Right cardiac atrium (tissue), 5 donors: ENCODE measurements around the gene AMIGO1. TPM values are rescaled to one million over a fixed set of nuclear protein-coding genes. Genes with fewer than 3 reads are reported as not detected.
A peak's percentile ranks its signal among the peaks of the same experiment; 100 is the strongest.

ENCODE experiments used
- ATAC-seq, 2 donors: fragments of 200-7000 bp; cut with Tn5 transposase; one replicate each; pipeline versions ENCODE4 v1.8.0 to v1.9.1; 2020; ENCODE audit warnings: moderate library complexity in 2 of 2, mild to moderate bottlenecking in 1 of 2
- DNase-seq, 3 donors: peaks; one replicate each; pipeline ENCODE4 v3.0.0-alpha.2; 2020
- H3K27ac ChIP-seq: one replicate; pipeline ENCODE4 v1.5.1; 2013; ENCODE audit warnings: mild to moderate bottlenecking, low read length, control low read depth, moderate library complexity
- H3K27me3 ChIP-seq: one replicate; pipeline ENCODE4 v1.6.1; 2013; ENCODE audit not compliant: control insufficient read depth, insufficient read depth
- H3K4me1 ChIP-seq: one replicate; pipeline ENCODE4 v1.6.1; 2013; ENCODE audit warnings: low read length; ENCODE audit not compliant: control insufficient read depth, insufficient read depth
- H3K4me3 ChIP-seq: one replicate; pipeline ENCODE4 v1.5.1; 2013; ENCODE audit warnings: low read length, control low read depth
- H3K9me3 ChIP-seq: one replicate; pipeline ENCODE4 v1.6.1; 2013; ENCODE audit warnings: low read length; ENCODE audit not compliant: control insufficient read depth
- WGBS: extraction: QIAGEN DNeasy Blood & Tissue Kit; methylation state at CpG from one replicate; pipeline ENCODE4 v1.1.7; 2013; 5-methylcytosine and 5-hydroxymethylcytosine counted together
- intact Hi-C, 4 donors: fragments of 100-400 bp; cut with DNase I; formaldehyde crosslinking; loops; one replicate each; pipeline versions ENCODE4 v1.11.0 to v1.14.0; 2022 to 2023
- long read RNA-seq, 4 donors: library from polyadenylated mRNA; unstranded; transcript quantifications; one replicate each; pipeline ENCODE4 v2.0.0, GENCODE V29; 2020 to 2021
- polyA plus RNA-seq: library from polyadenylated mRNA; stranded (reverse); fragments of 200-250 nt; gene quantifications from one replicate; pipeline ENCODE4 v1.2.3, GENCODE V29; 2013
- total RNA-seq, 4 donors: library from RNA; stranded (reverse); fragmentation: NEBNext Ultra II Directional; extraction: Animal tissue kit (Norgen Biotek cat#: 25700); gene quantifications; one replicate each; pipeline ENCODE4 v1.2.1, GENCODE V29; 2021
- donor health status: healthy with polysubstance abuse.
- donor health status: DM: no; HTN: yes; CAD: no.
- donor health status: DM: no; HTN: no; CAD: no.
- donor health status: DM: no; HTN: yes; CAD: no; lungs with severe emphysema.
- donor health status: DM: yes; HTN: yes; CAD: no.

The AMIGO1 gene, protein sequence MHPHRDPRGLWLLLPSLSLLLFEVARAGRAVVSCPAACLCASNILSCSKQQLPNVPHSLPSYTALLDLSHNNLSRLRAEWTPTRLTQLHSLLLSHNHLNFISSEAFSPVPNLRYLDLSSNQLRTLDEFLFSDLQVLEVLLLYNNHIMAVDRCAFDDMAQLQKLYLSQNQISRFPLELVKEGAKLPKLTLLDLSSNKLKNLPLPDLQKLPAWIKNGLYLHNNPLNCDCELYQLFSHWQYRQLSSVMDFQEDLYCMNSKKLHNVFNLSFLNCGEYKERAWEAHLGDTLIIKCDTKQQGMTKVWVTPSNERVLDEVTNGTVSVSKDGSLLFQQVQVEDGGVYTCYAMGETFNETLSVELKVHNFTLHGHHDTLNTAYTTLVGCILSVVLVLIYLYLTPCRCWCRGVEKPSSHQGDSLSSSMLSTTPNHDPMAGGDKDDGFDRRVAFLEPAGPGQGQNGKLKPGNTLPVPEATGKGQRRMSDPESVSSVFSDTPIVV
- 10 to 100 TPM in 3 of 4 donors, 1 to 10 TPM in 1; 9.7 to 14.2 (median 12.9) TPM for total RNA-seq
- polyA plus RNA-seq = 5.3 TPM
- long read RNA-seq, donor 1, full-length matches to known transcripts = 16 of 25 reads
- long read RNA-seq, donor 1, partial matches to known transcripts = 0 of 25 reads
- long read RNA-seq, donor 1, other reads (novel, unspliced or antisense) = 9 of 25 reads
- long read RNA-seq, donor 2, full-length matches to known transcripts = 20 of 27 reads
- long read RNA-seq, donor 2, partial matches to known transcripts = 0 of 27 reads
- long read RNA-seq, donor 2, other reads (novel, unspliced or antisense) = 7 of 27 reads
- long read RNA-seq, donor 3, full-length matches to known transcripts = 13 of 49 reads
- long read RNA-seq, donor 3, partial matches to known transcripts = 0 of 49 reads
- long read RNA-seq, donor 3, other reads (novel, unspliced or antisense) = 36 of 49 reads
- long read RNA-seq, donor 4, full-length matches to known transcripts = 15 of 23 reads
- long read RNA-seq, donor 4, partial matches to known transcripts = 0 of 23 reads
- long read RNA-seq, donor 4, other reads (novel, unspliced or antisense) = 8 of 23 reads

DNA sequence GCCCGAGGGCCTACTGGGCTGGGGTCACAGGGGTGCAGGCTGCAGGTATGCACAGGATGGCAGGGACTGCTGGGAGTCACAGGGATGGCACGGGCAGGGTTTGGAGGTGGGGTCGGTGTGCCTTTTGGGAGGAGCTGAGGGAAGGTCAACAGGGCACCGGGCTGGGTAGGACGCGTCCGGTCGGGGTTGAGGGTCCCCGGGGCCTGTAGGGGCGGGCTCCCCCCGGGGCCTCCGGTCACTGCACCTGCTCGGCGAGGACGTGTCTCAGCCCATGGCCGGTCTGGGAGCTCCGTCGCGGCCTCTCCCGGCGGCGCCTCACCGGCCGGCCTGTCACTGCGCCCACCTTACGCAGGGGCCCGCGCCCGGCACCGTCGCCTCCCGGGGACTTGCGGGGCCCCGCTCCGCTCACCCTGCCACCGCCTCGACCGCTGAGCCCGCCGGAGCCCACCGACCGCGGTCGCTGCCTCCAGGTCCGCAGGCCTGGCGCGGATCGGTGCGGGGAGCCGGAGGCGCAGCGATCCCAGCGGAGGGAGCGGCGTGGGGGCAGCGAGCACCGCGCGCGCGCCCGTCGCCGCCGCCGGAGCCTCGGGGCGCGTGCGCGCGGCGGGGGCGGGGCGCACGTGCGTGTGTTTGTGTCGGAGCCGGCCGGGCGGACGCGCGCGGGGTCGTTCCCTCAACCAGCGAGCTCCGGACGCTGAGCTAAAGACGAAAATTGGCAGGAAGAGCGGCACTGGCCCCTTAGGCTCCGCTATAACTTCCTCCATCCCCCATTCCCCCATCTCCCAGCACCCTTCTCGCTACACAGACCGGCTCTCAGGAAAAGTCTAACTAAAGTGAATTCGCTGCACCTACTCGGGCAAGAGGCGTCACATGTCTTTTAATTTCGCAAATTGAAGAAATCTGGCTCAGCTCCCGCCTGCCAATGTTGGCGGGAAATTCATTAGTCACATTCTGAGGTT, at the start of gene AMIGO1:
TSS of gene AMIGO1 (minus strand) at position 552 of the 959 bp plus-strand sequence. CDS start 815 bp downstream, outside the sequence.
- Histone ChIP-seq H3K9me3 (no peaks in the 10 kb centered on the region), H3K4me3 (peak within 1 kb of the TSS; percentile 75), H3K27ac (no peak within 1 kb of the TSS), H3K27me3 (no peaks in the 10 kb centered on the region), H3K4me1 (peaks cover 3% of the 10 kb centered on the region)
- intact Hi-C loops = no loop called here
- peak; percentile 63 to 89 (median 85) for DNase-seq
- ATAC-seq = peak; percentile 77 to 84
- under 1% methylated on average over 100 of the region's 100 CpGs for WGBS

DNA sequence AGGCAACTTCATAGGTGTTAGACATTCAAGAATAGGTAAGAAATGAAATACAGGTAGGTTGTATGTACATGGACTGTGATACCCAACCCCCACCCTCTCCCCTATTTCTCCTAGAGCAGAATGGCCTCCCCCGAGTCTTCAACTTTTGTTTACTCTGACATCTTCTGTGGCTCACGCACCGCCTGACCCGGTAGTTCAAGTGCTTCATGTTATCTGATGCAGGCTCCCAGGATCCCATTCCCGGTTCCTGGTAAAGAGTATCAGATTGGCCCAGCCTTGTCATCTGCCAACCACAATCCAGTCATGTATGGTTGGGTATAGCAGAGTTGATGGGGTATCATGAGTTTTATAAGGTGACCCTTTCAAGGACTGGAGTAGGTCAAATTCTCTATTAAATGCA, 48.0 kb upstream of the AMIGO1 start:
- H3K27me3 ChIP-seq = no peaks in the 10 kb centered on the region
- 89% methylated on average over 5 of the region's 5 CpGs for WGBS

DNA sequence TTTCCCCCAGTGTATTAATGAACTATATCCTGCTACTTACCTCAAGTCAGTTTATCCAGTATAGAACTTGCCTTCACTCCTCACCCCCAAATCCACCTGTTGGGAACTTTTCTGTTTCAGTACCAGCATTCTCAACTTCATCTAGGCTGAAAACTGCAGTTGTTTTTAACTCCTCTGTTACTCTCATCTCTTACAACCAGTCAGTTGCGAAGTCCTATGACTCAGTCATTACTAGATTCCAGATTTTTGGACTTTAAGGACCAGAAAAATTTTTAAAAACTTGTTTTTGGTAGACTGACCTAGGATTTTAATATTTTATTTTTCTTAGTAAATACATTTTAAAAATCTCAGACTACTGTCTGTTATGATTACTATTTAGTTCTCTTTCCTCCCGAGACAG, 47.0 kb upstream of the AMIGO1 start:
- ATAC-seq (no peak), DNase-seq (no peak)
- intact Hi-C loops = no loop called here
- Histone ChIP-seq H3K4me1 (peaks cover 4% of the 10 kb centered on the region), H3K4me3 (no peak overlapping the region), H3K27me3 (no peaks in the 10 kb centered on the region), H3K9me3 (no peaks in the 10 kb centered on the region), H3K27ac (no peak overlapping the region)
- 96% methylated on average over 2 of the region's 2 CpGs for WGBS

More for the DNA sequence above, 48.0 kb upstream of the AMIGO1 start:
- H3K9me3 ChIP-seq = no peaks in the 10 kb centered on the region
- DNase-seq = no peak
- H3K4me1 ChIP-seq = peaks cover 4% of the 10 kb centered on the region
- H3K4me3 ChIP-seq = no peak overlapping the region
- H3K27ac ChIP-seq = no peak overlapping the region
- no peak for ATAC-seq
- intact Hi-C loops = no loop called here

DNA sequence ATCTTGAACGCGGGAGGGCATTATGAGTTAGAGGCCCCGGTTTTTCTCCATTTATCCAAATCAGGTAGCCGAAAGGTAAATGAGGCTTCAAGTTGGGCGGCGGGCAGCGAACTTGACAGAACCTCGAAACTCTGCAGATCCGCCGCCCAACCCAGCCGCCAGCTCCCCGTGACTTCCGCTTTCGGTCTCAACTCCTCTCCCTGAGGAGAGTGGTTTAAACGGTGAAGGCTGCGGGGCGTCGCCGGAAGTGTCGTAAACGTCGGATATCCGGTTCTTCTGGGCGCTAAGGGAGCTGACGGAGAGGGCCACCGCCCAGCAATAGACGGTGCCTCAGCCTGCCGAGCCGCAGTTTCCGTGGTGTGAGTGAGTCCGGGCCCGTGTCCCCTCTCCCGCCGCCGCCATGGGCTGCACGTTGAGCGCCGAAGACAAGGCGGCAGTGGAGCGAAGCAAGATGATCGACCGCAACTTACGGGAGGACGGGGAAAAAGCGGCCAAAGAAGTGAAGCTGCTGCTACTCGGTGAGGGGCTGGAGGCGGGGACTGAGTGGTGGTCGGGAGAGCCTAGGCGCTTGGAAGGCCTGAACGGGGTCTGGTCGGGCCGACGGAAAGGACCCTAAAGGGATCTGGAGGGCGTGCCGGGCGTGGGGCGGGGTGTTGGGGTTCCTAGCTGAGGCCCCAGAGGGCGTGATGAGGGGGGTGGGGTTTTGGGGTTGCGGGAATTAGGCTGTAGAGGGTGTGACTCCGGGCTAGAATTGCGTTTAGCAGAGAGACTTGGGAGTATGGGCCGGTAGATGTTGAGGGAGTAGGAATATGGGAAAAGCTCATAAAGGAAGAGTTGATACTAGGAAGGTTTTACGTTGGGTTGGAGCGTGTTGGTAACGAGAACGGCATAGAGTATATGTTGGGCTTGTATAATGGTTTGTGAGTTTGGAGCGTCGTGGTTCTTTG, 39.1 kb upstream of the AMIGO1 start, which contains the start of gene GNAI3:
TSS of gene GNAI3 (plus strand) at position 295 of the 947 bp plus-strand sequence. CDS start at position 401, 106 bp downstream.
- Histone ChIP-seq H3K27me3 (no peaks in the 10 kb centered on the region), H3K27ac (peak within 1 kb of the TSS; percentile 98), H3K4me3 (peak within 1 kb of the TSS; percentile 75), H3K9me3 (no peaks in the 10 kb centered on the region), H3K4me1 (peaks cover 3% of the 10 kb centered on the region)
- WGBS = under 1% methylated on average over 68 of the region's 68 CpGs
- ATAC-seq (peak; percentile 97 to 98), DNase-seq (peak; percentile 97 to 98 (median 98))
- intact Hi-C loops = loop anchor here (5.0 to 10.0 kb wide), 6 partner anchors 84 to 436 kb away; partner anchors contain the start of gene AHCYL1 (in 2 of the 4)

DNA sequence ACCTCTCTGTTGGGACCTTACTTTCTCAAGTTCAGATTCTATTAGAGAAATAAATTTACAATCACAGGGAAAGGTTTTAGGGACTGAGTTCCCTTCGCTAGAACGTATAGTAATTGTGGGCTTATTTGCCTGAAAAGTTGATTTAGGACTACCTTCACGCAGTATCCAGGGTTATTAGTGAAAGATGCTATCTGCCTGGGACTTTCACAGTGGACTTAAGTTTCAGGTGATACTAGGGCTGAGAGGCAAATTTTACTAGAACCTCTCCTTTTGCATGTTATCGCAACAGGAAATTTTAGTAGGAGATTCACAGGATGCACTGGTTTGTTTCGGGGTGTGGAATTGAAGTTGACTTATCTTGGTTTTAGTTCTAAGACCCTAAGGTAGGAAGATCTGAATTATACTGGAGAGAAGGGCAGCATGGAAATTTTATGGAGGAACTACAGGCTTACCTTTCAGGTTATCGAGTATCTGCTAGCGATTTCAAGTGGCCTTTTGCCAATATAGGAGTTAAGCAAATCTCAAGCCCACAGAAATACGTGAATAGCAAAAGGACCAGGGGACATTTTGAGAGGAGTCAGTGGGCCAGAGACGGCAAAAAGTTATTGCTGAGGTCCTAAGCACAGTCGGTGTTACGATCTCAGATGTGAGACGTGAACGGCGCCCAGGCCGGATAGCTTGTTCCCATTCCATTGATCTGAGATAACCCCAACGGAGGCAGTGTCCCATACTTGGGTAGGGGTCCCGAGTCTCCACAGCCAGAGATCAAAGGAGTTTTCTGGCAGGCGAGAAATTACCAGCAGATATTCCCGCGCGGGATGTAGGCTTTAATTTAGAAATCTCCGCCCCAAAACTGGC, 38.2 kb upstream of the AMIGO1 start:
- intact Hi-C loops = loop anchor here (2.0 to 10.0 kb wide), 7 partner anchors 81 to 437 kb away; partner anchors contain the start of gene AHCYL1 (in 2 of the 4)
- ATAC-seq = peak; percentile 16 to 22
- H3K27ac ChIP-seq = peak overlapping the region; percentile 98
- H3K4me3 ChIP-seq = peak overlapping the region; percentile 75
- WGBS = 12% methylated on average over 22 of the region's 22 CpGs
- H3K27me3 ChIP-seq = no peaks in the 10 kb centered on the region
- H3K9me3 ChIP-seq = no peaks in the 10 kb centered on the region
- peaks cover 3% of the 10 kb centered on the region for H3K4me1 ChIP-seq
- peak in 1 of 3 donors; percentile 62 for DNase-seq

DNA sequence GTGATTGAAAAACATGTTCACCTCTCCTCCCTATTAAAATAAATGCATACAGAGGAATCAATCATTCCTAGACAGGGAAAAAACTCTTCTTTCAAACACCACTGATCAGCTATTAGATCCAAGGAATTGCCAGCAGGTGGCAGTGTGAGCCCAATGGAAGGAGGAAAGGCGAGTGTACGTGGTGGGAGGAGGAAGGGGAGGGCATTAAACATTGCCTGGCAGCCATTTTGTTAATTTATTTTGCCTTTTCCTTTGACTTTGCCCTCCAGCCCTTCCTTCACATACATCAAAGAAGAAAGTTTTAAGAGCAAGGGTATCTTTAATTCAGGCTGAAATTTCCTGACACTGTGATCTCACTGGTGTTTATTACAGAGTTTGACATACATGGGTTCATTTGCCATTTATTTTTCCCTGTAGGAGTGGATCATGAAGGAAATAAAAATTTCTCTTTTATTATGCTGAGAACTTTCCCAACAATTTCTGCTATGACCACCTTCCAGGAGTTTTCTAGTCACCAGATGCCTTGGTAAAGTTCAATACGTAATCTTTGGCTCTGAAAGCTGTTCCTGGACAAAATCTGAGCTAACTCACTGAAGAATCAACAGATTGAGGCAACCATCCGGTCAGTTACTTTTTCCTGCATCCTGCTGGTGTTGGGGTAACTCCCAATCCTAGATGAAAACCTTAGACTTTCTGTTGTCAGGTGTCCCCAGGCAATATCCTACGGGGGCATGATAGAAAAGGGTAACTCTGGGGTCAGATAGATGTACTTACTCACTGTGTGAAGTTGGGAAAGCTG, 37.0 kb upstream of the AMIGO1 start:
- ATAC-seq (peak; percentile 69 to 73), DNase-seq (peak; percentile 87 to 92 (median 90))
- H3K4me3 ChIP-seq = peak overlapping the region; percentile 25
- H3K9me3 ChIP-seq = no peaks in the 10 kb centered on the region
- peaks cover 3% of the 10 kb centered on the region for H3K4me1 ChIP-seq
- 30% methylated on average over 5 of the region's 5 CpGs for WGBS
- no peaks in the 10 kb centered on the region for H3K27me3 ChIP-seq
- intact Hi-C loops = loop anchor here (2.0 to 10.0 kb wide), 7 partner anchors 82 to 438 kb away; partner anchors contain the start of gene AHCYL1 (in 2 of the 4)
- peak overlapping the region; percentile 70 for H3K27ac ChIP-seq

DNA sequence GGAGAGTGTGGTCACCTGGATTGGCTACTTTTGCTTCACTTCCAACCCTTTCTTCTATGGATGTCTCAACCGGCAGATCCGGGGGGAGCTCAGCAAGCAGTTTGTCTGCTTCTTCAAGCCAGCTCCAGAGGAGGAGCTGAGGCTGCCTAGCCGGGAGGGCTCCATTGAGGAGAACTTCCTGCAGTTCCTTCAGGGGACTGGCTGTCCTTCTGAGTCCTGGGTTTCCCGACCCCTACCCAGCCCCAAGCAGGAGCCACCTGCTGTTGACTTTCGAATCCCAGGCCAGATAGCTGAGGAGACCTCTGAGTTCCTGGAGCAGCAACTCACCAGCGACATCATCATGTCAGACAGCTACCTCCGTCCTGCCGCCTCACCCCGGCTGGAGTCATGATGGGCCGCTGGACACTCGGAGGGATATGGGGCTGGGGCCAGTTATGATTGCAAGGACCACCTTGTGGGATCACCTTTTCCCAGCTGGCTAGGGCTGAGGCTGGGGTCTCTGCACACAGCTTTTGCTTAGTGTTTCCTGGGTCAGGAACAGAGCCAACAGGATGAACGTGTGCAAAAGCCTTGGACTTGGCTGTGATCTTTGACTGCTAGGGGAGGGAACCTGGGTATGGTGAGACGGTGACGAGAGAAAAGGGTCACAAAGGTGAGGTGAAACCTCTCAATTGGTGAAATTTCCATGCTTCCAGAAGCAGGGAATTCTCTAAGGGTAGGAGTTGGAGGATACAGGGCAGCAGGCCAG, 34.6 kb upstream of the AMIGO1 start:
- 61% methylated on average over 14 of the region's 14 CpGs for WGBS
- intact Hi-C loops = loop anchor here in 3 of 4 donors (2.0 to 10.0 kb wide), 3 partner anchors 229 to 441 kb away; partner anchors contain the start of gene AHCYL1 (in 1 of the 3)
- DNase-seq = peak in 1 of 3 donors; percentile 38
- ATAC-seq = no peak
- no peaks in the 10 kb centered on the region for H3K27me3 ChIP-seq
- no peak overlapping the region for H3K27ac ChIP-seq
- no peak overlapping the region for H3K4me3 ChIP-seq
- H3K9me3 ChIP-seq = no peaks in the 10 kb centered on the region
- peaks cover 3% of the 10 kb centered on the region for H3K4me1 ChIP-seq
